AG09319 (cell line): ENCODE measurements around the gene CAMTA1.

Experiments used
- DNase-seq: peaks from one replicate; pipeline ENCODE4 v3.0.0-alpha.2; 2010; ENCODE audit warnings: low read depth; ENCODE audit errors: extremely low read depth
- CTCF ChIP-seq: IDR thresholded peaks from 2 replicates; pipeline ENCODE4 v1.5.1; 2011; ENCODE audit warnings: low read depth, mild to moderate bottlenecking, inconsistent platforms, low read length, moderate library complexity

CAMTA1 gene

GRCh38 chr1:7519181-7519860, 734.1 kb downstream of the CAMTA1 start:
- no peak for TF ChIP-seq CTCF
- no peak for DNase-seq

- TF ChIP-seq CTCF, result no peak
Observed at GRCh38 chr1:7519861-7520395, 734.7 kb downstream of the CAMTA1 start.

DNA sequence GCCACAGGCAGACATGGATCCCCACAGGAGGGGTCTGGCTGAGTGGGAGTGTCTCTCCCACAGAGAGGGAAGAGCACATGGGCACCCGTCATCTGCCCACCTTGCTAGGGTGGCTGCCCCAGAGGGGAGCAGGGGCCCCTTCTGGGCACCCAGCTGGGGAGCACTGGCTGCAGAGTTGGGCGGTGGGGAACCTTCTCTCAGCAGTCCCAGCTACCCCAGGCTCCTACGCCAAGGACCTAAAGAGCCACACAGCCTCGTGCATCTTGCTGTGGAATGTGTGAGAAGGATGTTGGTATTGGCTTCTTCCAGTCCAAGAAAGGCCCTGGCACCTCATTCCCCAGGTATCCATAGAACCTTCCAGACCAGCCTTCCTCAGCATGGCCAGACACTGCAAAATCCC, 735.2 kb downstream of the CAMTA1 start:
- no peak for TF ChIP-seq CTCF
- no peak for DNase-seq

More at GRCh38 chr1:7519861-7520395, 734.7 kb downstream of the CAMTA1 start:
- no peak for DNase-seq

DNA sequence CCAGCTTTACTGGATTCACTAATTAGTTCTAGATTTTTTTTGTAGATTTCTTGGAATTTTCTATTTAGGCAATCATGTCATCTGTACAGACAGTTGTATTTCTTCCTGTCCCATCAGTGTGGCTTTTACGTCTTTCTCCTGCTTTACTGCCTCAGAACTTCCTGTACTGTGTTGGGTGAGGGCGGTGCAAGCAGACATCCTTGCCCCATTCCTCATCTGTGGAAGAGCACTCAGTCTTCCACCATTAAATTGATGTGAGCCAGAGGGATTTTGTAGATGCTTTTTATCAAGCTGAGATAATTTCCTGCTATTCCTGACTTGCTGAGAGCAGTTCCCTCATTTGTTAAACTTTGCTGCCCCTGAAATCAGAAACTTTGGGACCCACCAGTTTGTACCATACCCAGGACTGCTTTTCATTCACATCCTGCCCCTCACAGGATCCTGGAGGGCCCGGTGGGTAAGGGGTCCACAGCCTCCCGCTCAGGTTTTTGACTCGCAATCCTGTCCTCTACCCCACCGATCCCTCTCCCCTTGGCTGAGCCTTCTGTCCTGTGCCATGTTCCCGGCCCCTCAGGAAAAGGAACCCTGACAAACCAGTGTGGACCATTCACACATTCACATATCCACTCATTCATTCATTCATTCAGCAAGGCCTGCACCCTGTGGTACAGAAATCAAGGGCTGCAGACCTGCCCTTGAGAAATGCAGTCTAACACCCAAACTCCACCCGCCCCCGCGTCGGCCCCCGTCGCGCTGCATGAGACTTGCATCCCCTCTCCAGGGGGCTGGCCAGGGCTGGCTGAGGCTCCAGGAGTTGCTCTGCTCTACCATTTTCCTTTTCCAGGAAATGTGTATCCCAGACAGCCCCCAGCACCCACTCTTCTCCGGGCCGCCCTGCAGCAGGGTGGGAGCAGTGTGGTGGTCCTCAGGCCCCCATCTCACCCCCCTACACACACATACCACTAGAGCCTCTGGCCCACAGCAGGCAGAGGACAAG, 739.4 kb downstream of the CAMTA1 start:
- no peak for DNase-seq
- no peak for TF ChIP-seq CTCF

- no peak for TF ChIP-seq CTCF
- no peak for DNase-seq
Observed at GRCh38 chr1:7525338-7526063, 740.2 kb downstream of the CAMTA1 start.

DNA sequence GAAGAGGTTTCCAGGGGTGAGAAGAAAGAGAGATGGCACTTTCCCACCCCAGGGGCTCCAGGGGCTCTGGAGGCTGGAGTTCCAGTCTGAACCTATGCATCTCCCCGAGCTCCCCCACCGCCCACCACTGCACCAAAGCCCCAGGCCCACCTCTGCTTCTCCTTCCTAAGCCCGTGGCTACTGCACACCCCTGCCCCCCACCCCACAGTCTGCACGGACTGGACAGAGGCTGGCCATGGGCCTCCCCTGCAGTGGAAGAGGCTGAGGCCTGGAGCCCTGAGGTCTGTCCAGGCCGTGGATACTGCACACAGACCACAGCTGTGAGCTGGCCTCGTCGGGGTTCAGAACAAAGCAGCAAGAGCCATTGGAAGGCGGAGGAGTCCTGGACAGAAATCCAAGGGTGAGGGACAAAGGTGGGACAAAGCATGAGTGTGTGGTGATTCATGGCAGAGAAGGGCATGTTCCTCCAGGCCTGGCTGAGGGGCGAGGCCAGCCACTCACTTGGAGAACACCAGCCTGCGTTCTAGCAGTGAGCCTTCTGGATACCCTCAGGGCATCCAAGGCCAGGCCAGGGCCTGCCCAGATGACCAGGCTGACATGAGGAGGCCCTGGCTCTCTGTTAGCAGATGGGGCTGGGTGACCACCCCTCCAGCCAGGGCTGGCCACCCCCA, 741.1 kb downstream of the CAMTA1 start:
- no peak for DNase-seq
- no peak for TF ChIP-seq CTCF
